HepG2 (cell line): Measurements from ENCODE around the gene DNAJC19. TPM values are rescaled to one million over a fixed set of nuclear protein-coding genes. Genes with fewer than 3 reads are reported as not detected.
"Not testable (repeated sequence)": the region's sequence is repeated elsewhere in the genome, so short reads cannot be mapped to it uniquely, and the experiment has no call there.

Experiments
- ATAC-seq: fragments of 200-7000 bp; cut with Tn5 transposase; 3 replicates; pipeline ENCODE4 v1.9.1; 2020; ENCODE audit warnings: mild to moderate bottlenecking, moderate library complexity
- BruUV-seq: library from RNA; stranded (reverse); fragments of 400-500 nt; replicated peaks from 2 replicates; lab custom pipeline; 2021; lab: Mats Ljungman, UMichigan
- CTCF ChIA-PET: fragments of 300-600 bp; formaldehyde crosslinking; extraction: SDS; loops from one replicate; lab custom pipeline; 2021; ENCODE audit warnings: low total read pairs, inconsistent platforms, low intra/inter-chr PET ratio; lab: Yijun Ruan, JAX
- POLR2A ChIA-PET: fragments of 350-600 bp; sonication (Branson Sonifier 250); formaldehyde crosslinking; loops from one replicate; lab custom pipeline; 2020; ENCODE audit warnings: antibody characterized with exemption, inconsistent platforms; lab: Yijun Ruan, JAX
- DNase-seq: peaks from one replicate; pipeline ENCODE4 v3.0.0-alpha.2; 2015; ENCODE audit warnings: low spot score
- FAIRE-seq: peaks from 3 replicates; lab custom pipeline; 2011; peaks lifted over from hg19 to GRCh38; lab: Jason Lieb, UNC
- H2AFZ ChIP-seq: one replicate; pipeline ENCODE4 v1.6.1; 2011; ENCODE audit warnings: low read length, inconsistent platforms
- H3K27ac ChIP-seq: fragments of 300-600 bp; 3 replicates; pipeline ENCODE4 v1.8.0; 2011; ENCODE audit warnings: mixed run types, mild to moderate bottlenecking, mixed read lengths, low read length, inconsistent platforms; ENCODE audit not compliant: insufficient read depth; ENCODE audit errors: extremely low read length
- H3K27me3 ChIP-seq, 2 experiments: fragments of 200-600 bp in 1 of 2; 2 replicates in 1 of 2; 3 replicates in 1 of 2; pipeline versions ENCODE4 v1.6.0 to v1.8.0; 2011; ENCODE audit warnings: low read length in 2 of 2, mild to moderate bottlenecking in 2 of 2, moderate library complexity in 2 of 2, inconsistent platforms in 1 of 2; ENCODE audit not compliant: insufficient read depth in 2 of 2, control insufficient read depth in 1 of 2
- H3K36me3 ChIP-seq, 2 experiments: fragments of 200-600 bp in 1 of 2; replicated peaks in 1 of 2; 2 replicates in 1 of 2; 3 replicates in 1 of 2; pipeline versions ENCODE4 v1.5.1 to v1.8.0; 2011; ENCODE audit warnings: low read length in 2 of 2, inconsistent platforms in 1 of 2; ENCODE audit not compliant: insufficient read depth in 2 of 2, control insufficient read depth in 1 of 2
- H3K4me1 ChIP-seq: 2 replicates; pipeline ENCODE4 v1.5.1; 2012; ENCODE audit warnings: low read length, inconsistent platforms; ENCODE audit not compliant: insufficient read depth
- H3K4me2 ChIP-seq: 2 replicates; pipeline ENCODE4 v1.6.0; 2011; ENCODE audit warnings: low read depth, low read length, inconsistent platforms
- H3K4me3 ChIP-seq, 3 experiments: fragments of 200-600 bp in 1 of 3; sonication (generic), shearing (Covaris generic) in 1 of 3; replicated peaks in 1 of 3; 2 replicates each; pipeline ENCODE4 v1.5.1; 2011 to 2016; ENCODE audit warnings: low read length in 3 of 3, inconsistent platforms in 2 of 3, low read depth in 2 of 3, mild to moderate bottlenecking in 2 of 3, control low read depth in 1 of 3, mixed read lengths in 1 of 3; ENCODE audit not compliant: insufficient read depth in 1 of 3
- H3K79me2 ChIP-seq: one replicate; pipeline ENCODE4 v1.6.1; 2011; ENCODE audit warnings: low read length, inconsistent platforms; ENCODE audit not compliant: insufficient read depth
- H3K9ac ChIP-seq: 2 replicates; pipeline ENCODE4 v1.6.0; 2011; ENCODE audit warnings: mild to moderate bottlenecking, low read depth, low read length, inconsistent platforms; ENCODE audit not compliant: insufficient read depth
- H3K9me3 ChIP-seq: 2 replicates; pipeline ENCODE4 v1.5.1; 2012; ENCODE audit warnings: mild to moderate bottlenecking, low read length
- H4K20me1 ChIP-seq: 2 replicates; pipeline ENCODE4 v1.6.0; 2011; ENCODE audit warnings: inconsistent platforms, mild to moderate bottlenecking, low read length, moderate library complexity; ENCODE audit not compliant: insufficient read depth
- ATF7 ChIP-seq, 2 experiments: fragments of 450-650 bp in 1 of 2; sonication (generic) in 1 of 2; formaldehyde crosslinking in 1 of 2; IDR thresholded peaks; 2 replicates each; pipeline versions ENCODE4 v1.4.0 to v1.6.1; 2016 to 2020; ENCODE audit warnings: antibody characterized with exemption in 1 of 2, mild to moderate bottlenecking in 1 of 2, missing genetic modification reagents in 1 of 2
- CREB1 ChIP-seq, 2 experiments: fragments of 450-650 bp in 1 of 2; IDR thresholded peaks; 2 replicates each; pipeline ENCODE4 v1.6.1; 2016 to 2017; ENCODE audit warnings: control low read depth in 1 of 2, mild to moderate bottlenecking in 1 of 2, missing compliant biosample characterization in 1 of 2, missing genetic modification characterization in 1 of 2
- FOXO4 ChIP-seq: sonication (generic); formaldehyde crosslinking; conservative IDR thresholded peaks from 2 replicates; pipeline ENCODE4 v1.8.1; 2023; ENCODE audit warnings: missing genetic modification reagents
- HNRNPL ChIP-seq: fragments of 200-400 bp; formaldehyde crosslinking; IDR thresholded peaks from 2 replicates; pipeline ENCODE4 v1.6.1; 2017; ENCODE audit warnings: mild to moderate bottlenecking, low read depth, low read length
- MAFF ChIP-seq: IDR thresholded peaks from 2 replicates; pipeline ENCODE4 v1.6.1; 2011; ENCODE audit warnings: low read depth, low read length, improper control_type of control experiment
- MAFK ChIP-seq, 2 experiments: IDR thresholded peaks in 1 of 2; conservative IDR thresholded peaks in 1 of 2; 2 replicates each; pipeline ENCODE4 v1.6.1; 2011; ENCODE audit warnings: improper control_type of control experiment in 2 of 2, low read length in 2 of 2
- NFYB ChIP-seq: sonication (generic); formaldehyde crosslinking; IDR thresholded peaks from 2 replicates; pipeline ENCODE4 v1.4.0; 2020; ENCODE audit warnings: missing genetic modification reagents
- NR2F6 ChIP-seq, 2 experiments: IDR thresholded peaks; 2 replicates each; pipeline ENCODE4 v1.6.1; 2016; ENCODE audit warnings: antibody characterized with exemption in 1 of 2, mild to moderate bottlenecking in 1 of 2
- PHB2 ChIP-seq: fragments of 450-650 bp; IDR thresholded peaks from 2 replicates; pipeline ENCODE4 v1.6.1; 2018; ENCODE audit not compliant: partially characterized antibody
- PRMT3 ChIP-seq: sonication (generic); formaldehyde crosslinking; IDR thresholded peaks from 2 replicates; pipeline ENCODE4 v1.8.1; 2022; ENCODE audit warnings: low read depth, mild to moderate bottlenecking, moderate library complexity, missing genetic modification reagents, borderline replicate concordance
- RAD21 ChIP-seq: fragments of 450-650 bp; formaldehyde crosslinking; IDR thresholded peaks from 2 replicates; pipeline ENCODE4 v1.5.0; 2020; ENCODE audit warnings: mild to moderate bottlenecking
- ZBTB8A ChIP-seq: sonication (generic); formaldehyde crosslinking; IDR thresholded peaks from 2 replicates; pipeline ENCODE4 v1.4.0; 2020; ENCODE audit warnings: mild to moderate bottlenecking, low read depth, missing genetic modification reagents, borderline replicate concordance
- ZNF432 ChIP-seq: sonication (generic); formaldehyde crosslinking; IDR thresholded peaks from 2 replicates; pipeline ENCODE4 v1.5.0; 2020; ENCODE audit warnings: missing genetic modification reagents, mild to moderate bottlenecking, borderline replicate concordance
- WGBS: methylation state at CpG from one replicate; pipeline ENCODE4 v1.1.6; 2017; ENCODE audit warnings: low lambda C conversion rate; 5-methylcytosine and 5-hydroxymethylcytosine counted together
- in situ Hi-C: cut with HindIII; loops from 2 replicates; pipeline ENCODE4 v1.10.0; 2017; ENCODE audit warnings: low pct_unique_long_range_greater_than_20kb; ENCODE audit not compliant: extremely low pct_ligation_motif_present
- intact Hi-C: fragments of 100-400 bp; cut with micrococcal nuclease; formaldehyde crosslinking; loops from one replicate; pipeline ENCODE4 v1.10.0; 2022; ENCODE audit not compliant: unreplicated experiment
- polyA plus RNA-seq, 8 experiments: library from polyadenylated mRNA; depleted of rRNA in 3 of 8; stranded (reverse) in 7 of 8; unstranded in 1 of 8; fragments of >200 nt; fragmentation: Illumina TruSeq in 4 of 8; extraction: Trizol in 4 of 8; gene quantifications; 2 replicates each; pipeline versions ENCODE4 v1.2.1 to v1.2.3, GENCODE V29; 2011 to 2016; ENCODE audit warnings: low read depth in 4 of 8, missing spikeins in 1 of 8, mixed read lengths in 1 of 8; ENCODE audit not compliant: insufficient read depth in 1 of 8
- total RNA-seq, 5 experiments: library from RNA; depleted of rRNA; stranded (reverse); fragments of >200 nt; fragmentation: Illumina TruSeq; extraction: Trizol; gene quantifications; 2 replicates each; pipeline ENCODE4 v1.2.3, GENCODE V29; 2016; ENCODE audit warnings: low read depth in 1 of 5

The DNAJC19 gene
- total and polyA plus RNA-seq, 2 of the 13 experiments (the other 11 are each of a cell fraction or from before 2014, with no cell fraction given), result 51.1 to 75.8 TPM

DNA sequence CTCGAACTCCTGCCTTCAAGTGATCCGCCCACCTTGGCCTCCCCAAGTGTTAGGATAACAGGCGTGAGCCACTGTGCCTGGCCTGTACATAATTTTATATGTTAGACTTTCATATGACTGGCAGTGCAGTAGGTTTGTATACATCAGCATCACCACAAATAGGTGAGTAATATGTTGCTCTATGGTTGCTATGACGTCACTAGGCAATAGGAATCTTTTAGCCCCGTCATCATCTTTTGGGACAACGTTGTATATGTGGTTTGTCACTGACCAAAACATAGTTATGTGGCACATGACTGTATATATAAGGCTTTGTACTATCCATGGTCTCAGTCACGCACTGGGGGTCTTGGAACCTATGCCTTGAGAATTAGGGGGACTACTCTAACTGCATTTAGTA is 17.0 kb upstream of the DNAJC19 start:
- H3K9me3 ChIP-seq, result no peaks in the 10 kb centered on the region
- in situ Hi-C loops (no loop called here), intact Hi-C loops (no loop called here)
- no TSS peak for BruUV-seq
- ATAC-seq (no peak), DNase-seq (no peak), FAIRE-seq (no peak)
- ChIA-PET POLR2A (no interaction called here), CTCF (no interaction called here)
- no peaks in the 10 kb centered on the region for H4K20me1 ChIP-seq
- no peak overlapping the region for H3K27ac ChIP-seq
- no peak overlapping the region for H3K9ac ChIP-seq
- H3K36me3 ChIP-seq, result no peaks in the 10 kb centered on the region
- no peak overlapping the region for H2AFZ ChIP-seq
- H3K4me3 ChIP-seq, result no peak overlapping the region
- TF ChIP-seq CREB1 (IDR thresholded peaks at IDR 0.05) (peak; percentile 98), CREB1 (CRISPR knock-in tag; IDR thresholded peaks at IDR 0.05) (no peak), MAFK (conservative IDR thresholded peaks at IDR 0.05 in 1 of 2, IDR thresholded peaks at IDR 0.05 in 1 of 2; ENCODE audit: low read length in 2 of 2) (peak; percentile 29 to 40; a peak in 2 of 4 replicates), ATF7 (IDR thresholded peaks at IDR 0.05) (peak; percentile 94), ATF7 (CRISPR knock-in tag; IDR thresholded peaks at IDR 0.05) (no peak), FOXO4 (CRISPR knock-in tag) (no peak), PRMT3 (CRISPR knock-in tag) (no peak), ZBTB8A (CRISPR knock-in tag) (no peak), ZNF432 (no peak), NFYB (CRISPR knock-in tag) (no peak), HNRNPL (no peak), MAFF (0 out of 2 replicates have a peak, but pooled peaks have one; percentile 19), NR2F6 (IDR thresholded peaks at IDR 0.05) (no peak), NR2F6 (CRISPR knock-in tag; IDR thresholded peaks at IDR 0.05) (no peak), PHB2 (no peak), RAD21 (CRISPR knock-in tag) (no peak)
- 31% methylated on average over 7 of the region's 7 CpGs for WGBS
- H3K79me2 ChIP-seq, result no peaks in the 10 kb centered on the region
- no peak overlapping the region for H3K4me2 ChIP-seq
- peaks cover 15% of the 10 kb centered on the region; the same call in 1 of the 2 replicates for H3K4me1 ChIP-seq
- H3K27me3 ChIP-seq, result no peaks in the 10 kb centered on the region

GRCh38 chr3:181003469-181003868 is 13.9 kb upstream of the DNAJC19 start:
- H4K20me1 ChIP-seq, H3K79me2 ChIP-seq, H3K9ac ChIP-seq, intact Hi-C loops, H3K27me3 ChIP-seq, DNase-seq, H3K36me3 ChIP-seq, BruUV-seq, H3K9me3 ChIP-seq, H2AFZ ChIP-seq, ATAC-seq, FAIRE-seq, in situ Hi-C loops, H3K27ac ChIP-seq, CTCF ChIA-PET: not testable (repeated sequence)
- 4% methylated on average over 2 of the region's 2 CpGs for WGBS
- peaks cover 15% of the 10 kb centered on the region; the same call in 1 of the 2 replicates for H3K4me1 ChIP-seq
- peak overlapping the region in 2 of 3 experiments; percentile 26 to 46; a peak in 2 of 6 replicates for H3K4me3 ChIP-seq
- H3K4me2 ChIP-seq, result peak overlapping the region; percentile 63
- POLR2A ChIA-PET, result interaction anchor here (1.3 kb wide), 1 partner anchor 14 kb away, joined by 3 read pairs; the partner anchor contains the start of gene DNAJC19
